Panc1 (cell line): Measurements from ENCODE around the gene ALG12. TPM values are rescaled to one million over a fixed set of nuclear protein-coding genes. Genes with fewer than 3 reads are reported as not detected.

Experiments used
- ATAC-seq: fragments of 200-7000 bp; cut with Tn5 transposase; 2 replicates; pipeline ENCODE4 v1.9.1; 2020; ENCODE audit warnings: mild to moderate bottlenecking, moderate library complexity
- BruUV-seq: library from RNA; stranded (reverse); fragments of 400-500 nt; replicated peaks from 2 replicates; lab custom pipeline; 2021; lab: Mats Ljungman, UMichigan
- CTCF ChIA-PET: fragments of 300-600 bp; sonication (Branson Sonifier 250); formaldehyde crosslinking; loops from one replicate; lab custom pipeline; 2022; ENCODE audit warnings: antibody characterized with exemption; lab: Charles Lee
- POLR2A ChIA-PET: fragments of 300-600 bp; sonication (Branson Sonifier 250); formaldehyde crosslinking; loops from one replicate; lab custom pipeline; 2022; ENCODE audit warnings: antibody characterized with exemption; lab: Charles Lee
- DNase-seq: peaks from one replicate; pipeline ENCODE4 v3.0.0-alpha.2; 2010; ENCODE audit warnings: low read depth, low spot score
- H3K27ac ChIP-seq: 2 replicates; pipeline ENCODE4 v1.5.1; 2011; ENCODE audit warnings: mild to moderate bottlenecking, low read length, inconsistent platforms
- H3K27me3 ChIP-seq: fragments of 200-500 bp; sonication (Bioruptor generic); 2 replicates; pipeline ENCODE4 v1.6.0; 2014; ENCODE audit warnings: low read length, inconsistent platforms; ENCODE audit not compliant: control insufficient read depth, insufficient read depth
- H3K36me3 ChIP-seq: fragments of 200-500 bp; sonication (Bioruptor generic); 2 replicates; pipeline ENCODE4 v1.5.1; 2014; ENCODE audit warnings: inconsistent platforms, mild to moderate bottlenecking, low read length, moderate library complexity; ENCODE audit not compliant: control insufficient read depth, insufficient read depth
- H3K4me1 ChIP-seq: 2 replicates; pipeline ENCODE4 v1.5.1; 2011; ENCODE audit warnings: inconsistent platforms, mild to moderate bottlenecking, low read length, moderate library complexity; ENCODE audit not compliant: control insufficient read depth, insufficient read depth
- H3K4me3 ChIP-seq, 2 experiments: 2 replicates each; pipeline ENCODE4 v1.5.1; 2011 to 2012; ENCODE audit warnings: low read depth in 2 of 2, low read length in 2 of 2, mild to moderate bottlenecking in 2 of 2, inconsistent platforms in 1 of 2, moderate library complexity in 1 of 2
- H3K9me3 ChIP-seq: fragments of 200-500 bp; sonication (Bioruptor generic); 2 replicates; pipeline ENCODE4 v1.5.1; 2014; ENCODE audit warnings: low read depth, mild to moderate bottlenecking, inconsistent platforms, low read length, moderate library complexity; ENCODE audit not compliant: control insufficient read depth, insufficient read depth
- CTCF ChIP-seq: fragments of 450-650 bp; IDR thresholded peaks from 2 replicates; pipeline ENCODE4 v1.5.1; 2017; ENCODE audit warnings: mild to moderate bottlenecking
- POLR2AphosphoS5 ChIP-seq: IDR thresholded peaks from 2 replicates; pipeline ENCODE4 v1.6.1; 2012; ENCODE audit warnings: mild to moderate bottlenecking, low read depth, low read length, moderate library complexity
- REST ChIP-seq, 2 experiments: IDR thresholded peaks; 2 replicates each; pipeline ENCODE4 v1.6.1; 2011 to 2012; ENCODE audit warnings: low read depth in 2 of 2, control low read depth in 1 of 2, low read length in 1 of 2, mild to moderate bottlenecking in 1 of 2, moderate library complexity in 1 of 2; ENCODE audit not compliant: insufficient read depth in 1 of 2
- SIN3A ChIP-seq: IDR thresholded peaks from 2 replicates; pipeline ENCODE4 v1.6.1; 2012; ENCODE audit warnings: low read depth, mild to moderate bottlenecking, low read length, moderate library complexity, borderline replicate concordance; ENCODE audit not compliant: insufficient read depth
- TCF7L2 ChIP-seq: IDR thresholded peaks from 2 replicates; pipeline ENCODE4 v1.6.1; 2011; ENCODE audit warnings: mild to moderate bottlenecking, low read depth, low read length, inconsistent platforms
- in situ Hi-C: cut with HindIII; loops from 2 replicates; pipeline ENCODE4 v1.10.0; 2016; ENCODE audit warnings: low sequenced_read_pairs, low pct_unique_long_range_greater_than_20kb
- intact Hi-C: fragments of 100-400 bp; cut with micrococcal nuclease; formaldehyde crosslinking; loops from one replicate; pipeline ENCODE4 v1.10.0; 2022; ENCODE audit not compliant: unreplicated experiment
- total RNA-seq: library from RNA; stranded (reverse); gene quantifications from one replicate; pipeline ENCODE4 v1.2.1, GENCODE V29; 2021; ENCODE audit not compliant: unreplicated experiment

The ALG12 gene
- total RNA-seq, 1 experiment from 2014 or later, result 23.4 TPM

GRCh38 chr22:49951678-49951985 is 33.4 kb upstream of the ALG12 start:
- no TSS peak for BruUV-seq
- Histone ChIP-seq H3K36me3 (no peaks in the 10 kb centered on the region), H3K4me3 (no peak overlapping the region), H3K27ac (peak overlapping the region; percentile 76), H3K27me3 (no peaks in the 10 kb centered on the region), H3K9me3 (no peaks in the 10 kb centered on the region), H3K4me1 (peaks cover 66% of the 10 kb centered on the region)
- no peak for TF ChIP-seq SIN3A
- TF ChIP-seq REST (IDR thresholded peaks at IDR 0.05; ENCODE audit: insufficient read depth in 1 of 2, low read depth in 2 of 2, low read length in 1 of 2), result no peak
- no peak for TF ChIP-seq TCF7L2
- TF ChIP-seq POLR2AphosphoS5, result no peak
- TF ChIP-seq CTCF, result no peak
- DNase-seq (no peak), ATAC-seq (no peak; the same call in 1 of the 2 replicates)
- ChIA-PET CTCF (no interaction called here), POLR2A (interaction anchor here (0.5 to 1.0 kb wide), 3 partner anchors 11 to 34 kb away, joined by 3 read pairs; partner anchors contain the start of gene ALG12)
- intact Hi-C loops, result no loop called here
- in situ Hi-C loops, result no loop called here

- POLR2A ChIA-PET, result interaction anchor here (0.5 to 0.6 kb wide), 2 partner anchors 15 to 33 kb away, joined by 3 read pairs; partner anchors contain the start of gene ALG12
- CTCF ChIA-PET, result no interaction called here
- Histone ChIP-seq H3K27me3 (no peaks in the 10 kb centered on the region), H3K9me3 (no peaks in the 10 kb centered on the region), H3K27ac (peak overlapping the region; percentile 76), H3K4me3 (no peak overlapping the region), H3K36me3 (no peaks in the 10 kb centered on the region), H3K4me1 (peaks cover 69% of the 10 kb centered on the region)
- TF ChIP-seq SIN3A (no peak), TCF7L2 (no peak)
- DNase-seq (no peak), ATAC-seq (no peak)
- in situ Hi-C loops, result no loop called here
- intact Hi-C loops, result no loop called here
- BruUV-seq, result no TSS peak
Measured at GRCh38 chr22:49951000-49951677, 32.9 kb upstream of the ALG12 start.

- intact Hi-C loops, result no loop called here
- Histone ChIP-seq H3K9me3 (no peaks in the 10 kb centered on the region), H3K36me3 (no peaks in the 10 kb centered on the region), H3K4me1 (peaks cover 72% of the 10 kb centered on the region), H3K27ac (peak overlapping the region; percentile 61; the same call in 1 of the 2 replicates), H3K4me3 (no peak overlapping the region), H3K27me3 (no peaks in the 10 kb centered on the region)
- ATAC-seq (no peak), DNase-seq (no peak)
- in situ Hi-C loops, result no loop called here
- ChIA-PET POLR2A (no interaction called here), CTCF (no interaction called here)
- no TSS peak for BruUV-seq
- TF ChIP-seq POLR2AphosphoS5 (no peak), REST (IDR thresholded peaks at IDR 0.05; ENCODE audit: insufficient read depth in 1 of 2, low read depth in 2 of 2, low read length in 1 of 2) (no peak), TCF7L2 (no peak), SIN3A (no peak), CTCF (no peak)
Measured at GRCh38 chr22:49950396-49950994, 32.3 kb upstream of the ALG12 start.
